ENCODE results near the gene SMAD1. TPM values are rescaled to one million over a fixed set of nuclear protein-coding genes. Genes with fewer than 3 reads are reported as not detected.

Gene SMAD1
- total and polyA plus RNA-seq, 2 of the 4 experiments (the other 2 are of a cell fraction): 11.6 to 17.6 TPM

- peak; percentile 35 for DNase-seq
- WGBS, 2 experiments (ENCODE audit: extremely low coverage in 2 of 2, insufficient read length in 1 of 2): no CpG with 5 or more reads among the region's 2 CpGs
Measured at GRCh38 chr4:145511913-145512522, 30.4 kb downstream of the SMAD1 start.

More at GRCh38 chr4:145511913-145512522, 30.4 kb downstream of the SMAD1 start:
- ChIA-PET CTCF (no interaction called here), POLR2A (ENCODE audit: unreplicated experiment) (no interaction called here)
- peaks cover 6% of the 10 kb centered on the region; the same call in 1 of the 2 replicates for H3K9me3 ChIP-seq (ENCODE audit: control insufficient read depth, insufficient read depth, low read length)
- dilution Hi-C loops (cut with HindIII; ENCODE audit: low sequenced_read_pairs, unreplicated experiment): no loop called here
- no peak overlapping the region for H2BK15ac ChIP-seq (ENCODE audit: low read depth, low read length)
- no peak overlapping the region for H3K14ac ChIP-seq (replicated peaks; ENCODE audit: low read depth, low read length)
- no peaks in the 10 kb centered on the region for H3K4me1 ChIP-seq (ENCODE audit: control insufficient read depth, insufficient read depth, low read length)
- H3K4me2 ChIP-seq (ENCODE audit: low read depth, low read length): no peak overlapping the region
- no peaks in the 10 kb centered on the region; the same call in 1 of the 2 replicates for H3K9me1 ChIP-seq (ENCODE audit: insufficient read depth, low read length)
- H3K4me3 ChIP-seq (ENCODE audit: insufficient read depth, low read depth, low read length): no peak overlapping the region
- H3K79me1 ChIP-seq (ENCODE audit: low read depth in 1 of 2, low read length in 2 of 2): peaks cover 10 to 16% of the 10 kb centered on the region in 2 experiments
- no peak overlapping the region for H3K27ac ChIP-seq (ENCODE audit: insufficient read depth, low read length)
- no TSS peak for BruUV-seq (replicated peaks)
- no peak overlapping the region for H4K8ac ChIP-seq (ENCODE audit: low read depth in 2 of 2, low read length in 2 of 2)
- no peak for TF ChIP-seq POLR2A (IDR thresholded peaks at IDR 0.05; ENCODE audit: low read depth, low read length)
- peak; percentile 31; the same call in 1 of the 2 replicates for TF ChIP-seq CEBPB (IDR thresholded peaks at IDR 0.05; ENCODE audit: low read depth, low read length)
- no peak for TF ChIP-seq MAFK (IDR thresholded peaks at IDR 0.05; ENCODE audit: low read depth, low read length)
- TF ChIP-seq RCOR1 (IDR thresholded peaks at IDR 0.05; ENCODE audit: insufficient replicate concordance, low read length): no peak
- no peak for TF ChIP-seq MAZ (IDR thresholded peaks at IDR 0.05; ENCODE audit: borderline replicate concordance, low read depth, low read length)
- H4K5ac ChIP-seq (ENCODE audit: low read depth, low read length): no peak overlapping the region
- H3K27me3 ChIP-seq (ENCODE audit: control insufficient read depth, insufficient read depth, low read length): no peaks in the 10 kb centered on the region
- no peak for ATAC-seq (ENCODE audit: low read depth)
- H2BK20ac ChIP-seq (ENCODE audit: low read depth, low read length): no peak overlapping the region
- no peak overlapping the region for H2BK5ac ChIP-seq (ENCODE audit: low read depth, low read length, poor library complexity, severe bottlenecking)
- H3K9ac ChIP-seq (ENCODE audit: low read depth, low read length): no peak overlapping the region
- intact Hi-C loops (cut with micrococcal nuclease): no loop called here
- H3K56ac ChIP-seq (ENCODE audit: extremely low read depth, insufficient read depth, low read length): no peak overlapping the region
- in situ Hi-C loops (cut with MboI; ENCODE audit: low sequenced_read_pairs): no loop called here
- H3K23ac ChIP-seq (ENCODE audit: low read depth, low read length): no peak overlapping the region
- no peak overlapping the region for H3K18ac ChIP-seq (ENCODE audit: low read depth, low read length)
- H2BK120ac ChIP-seq (ENCODE audit: low read depth, low read length): no peak overlapping the region
- H2AK9ac ChIP-seq (replicated peaks; ENCODE audit: low read depth, low read length, poor library complexity): no peak overlapping the region
- no peak overlapping the region for H4K91ac ChIP-seq (ENCODE audit: insufficient read depth, low read depth, low read length)
- H3K36me3 ChIP-seq (ENCODE audit: control insufficient read depth, insufficient read depth, low read length): peaks cover 8% of the 10 kb centered on the region
- no peak overlapping the region for H2AFZ ChIP-seq (replicated peaks; ENCODE audit: low read length, poor library complexity)
- no peak overlapping the region for H3K4ac ChIP-seq (ENCODE audit: low read depth, low read length)
- no peak overlapping the region for H2AK5ac ChIP-seq (ENCODE audit: low read depth, low read length)
- H4K20me1 ChIP-seq (ENCODE audit: insufficient read depth, low read length): peaks cover 6% of the 10 kb centered on the region
